ENCODE data around the gene TOPBP1.
"Not testable (repeated sequence)": the region's sequence is repeated elsewhere in the genome, so short reads cannot be mapped to it uniquely, and the experiment has no call there.

TOPBP1 gene

DNA sequence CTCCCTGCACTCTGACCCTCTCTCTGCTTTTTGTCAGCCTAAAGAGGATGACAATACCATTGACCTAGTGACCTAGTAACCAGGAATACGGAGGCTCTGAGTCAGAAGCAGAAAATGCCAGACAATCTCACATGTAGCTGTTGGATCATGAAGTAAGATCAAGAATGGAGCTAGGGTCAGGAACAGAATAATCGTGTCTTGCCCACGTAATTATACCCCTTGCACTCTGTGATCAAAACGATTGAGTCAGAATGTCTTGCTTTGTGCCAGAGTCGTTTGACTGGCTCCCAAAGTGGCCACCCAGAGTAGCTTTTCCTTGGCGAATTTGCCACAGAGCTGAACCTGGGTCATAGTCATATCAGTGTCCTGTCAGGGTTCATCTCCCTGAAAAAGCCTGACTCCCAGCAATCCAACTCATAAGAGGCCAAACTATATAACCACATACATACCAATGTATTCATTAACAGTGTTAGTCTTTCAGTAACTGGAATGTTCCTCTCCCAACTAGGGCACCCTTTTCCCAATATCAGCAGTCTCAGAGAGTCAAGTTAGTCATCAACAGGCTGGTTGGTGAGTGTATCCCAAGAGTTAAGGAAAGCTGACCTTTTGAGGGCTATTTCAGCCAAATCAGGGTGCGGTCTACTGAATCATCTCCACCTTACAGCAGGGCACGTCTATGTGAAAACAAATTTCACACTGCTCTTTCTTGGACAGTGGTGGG is 93.3 kb downstream of the TOPBP1 start:
- peak; percentile 98 for DNase-seq

DNA sequence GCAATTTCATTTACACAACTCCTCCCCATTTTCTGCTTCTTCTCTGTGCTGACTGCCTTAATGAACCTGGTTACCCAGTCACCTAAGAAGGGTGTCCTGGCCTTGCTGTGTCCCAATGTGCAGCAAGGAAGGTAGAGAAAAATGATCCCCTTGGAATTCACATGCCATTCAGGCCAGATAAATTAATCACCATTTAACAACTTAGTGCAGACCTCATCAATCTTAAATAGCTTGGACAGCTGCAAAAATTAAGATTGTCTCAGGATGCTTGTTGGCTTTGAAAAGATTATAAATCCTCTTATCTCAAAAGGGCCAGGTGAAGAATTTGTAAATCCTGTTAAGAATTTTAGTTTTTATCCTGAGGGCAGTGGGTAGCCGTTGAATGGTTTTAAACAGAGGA is 97.9 kb downstream of the TOPBP1 start:
- DNase-seq: no peak

DNA sequence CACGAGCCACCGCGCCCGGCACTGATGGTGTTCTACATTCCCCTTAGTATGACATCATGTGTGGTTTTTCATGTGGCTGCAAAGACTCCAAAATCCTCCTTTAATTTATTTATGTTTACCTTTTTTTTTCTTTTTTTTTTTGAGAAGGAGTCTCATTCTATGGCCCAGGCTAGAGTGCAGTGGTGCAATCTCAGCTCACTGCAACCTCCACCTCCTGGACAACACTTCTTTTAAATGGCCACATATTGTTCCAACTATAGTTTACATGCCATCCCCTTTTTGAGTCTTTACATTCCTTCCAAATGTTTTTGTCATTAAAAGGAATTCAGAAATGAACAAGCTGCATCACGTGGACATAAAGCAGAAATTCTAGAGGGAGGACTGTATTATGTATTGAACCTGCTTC is 98.6 kb downstream of the TOPBP1 start:
- DNase-seq: peak; percentile 68

DNA sequence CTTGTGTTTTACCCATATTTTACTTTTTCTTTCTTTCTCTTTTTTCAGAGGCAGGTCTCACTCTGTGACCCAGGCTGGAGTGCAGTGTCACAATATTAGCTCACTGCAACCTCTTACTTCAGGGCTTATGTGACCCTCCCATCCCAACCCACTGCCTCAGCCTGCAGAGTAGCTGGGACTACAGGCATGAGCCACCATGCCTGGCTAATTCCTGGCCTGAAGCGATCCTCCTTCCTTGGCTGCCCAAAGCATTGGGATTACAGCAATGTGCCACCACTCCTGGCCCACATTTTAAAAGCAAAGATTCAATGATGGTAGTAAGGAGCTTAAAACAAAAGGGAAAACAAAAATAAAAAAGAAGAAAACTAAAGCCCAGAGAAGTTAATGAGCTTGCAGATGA is 99.4 kb downstream of the TOPBP1 start:
- DNase-seq: no peak

DNA sequence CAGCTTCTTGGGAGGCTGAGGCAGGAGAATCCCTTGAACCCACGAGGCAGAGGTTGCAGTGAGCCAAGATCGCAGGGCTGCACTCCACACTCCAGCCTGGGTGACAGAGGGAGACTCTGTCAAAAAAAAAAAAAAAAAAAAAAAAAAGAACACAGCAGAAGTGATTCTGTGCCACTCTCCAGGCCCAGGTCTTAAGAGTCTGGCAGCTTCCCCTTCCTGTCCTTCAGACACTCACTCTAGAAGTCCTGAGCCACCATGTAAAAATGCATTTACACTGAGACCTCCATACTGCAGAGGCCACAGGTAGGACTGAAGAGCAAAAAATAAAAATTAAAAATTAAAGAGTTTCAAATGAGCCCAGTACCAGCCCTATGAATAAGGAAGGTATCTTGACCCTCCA is 100.1 kb downstream of the TOPBP1 start:
- no peak for DNase-seq

DNA sequence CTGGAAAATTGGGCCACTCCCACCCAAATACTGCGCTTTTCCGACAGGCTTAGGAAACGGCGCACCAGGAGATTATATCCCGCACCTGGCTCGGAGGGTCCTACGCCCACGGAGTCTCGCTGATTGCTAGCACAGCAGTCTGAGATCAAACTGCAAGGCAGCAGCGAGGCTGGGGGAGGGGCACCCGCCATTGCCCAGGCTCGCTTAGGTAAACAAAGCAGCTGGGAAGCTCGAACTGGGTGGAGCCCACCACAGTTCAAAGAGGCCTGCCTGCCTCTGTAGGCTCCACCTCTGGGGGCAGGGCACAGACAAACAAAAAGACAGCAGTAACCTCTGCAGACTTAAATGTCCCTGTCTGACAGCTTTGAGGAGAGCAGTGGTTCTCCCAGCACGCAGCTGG is 110.2 kb downstream of the TOPBP1 start:
- not testable (repeated sequence) for DNase-seq

Measured in EL (cell line).